GM10248 (cell line): ENCODE results near the gene CACNG4.

ENCODE experiments used
- CTCF ChIA-PET: fragments of 300-600 bp; sonication (Branson Sonifier 250); formaldehyde crosslinking; extraction: SDS; loops from one replicate; lab custom pipeline; 2021; ENCODE audit warnings: antibody characterized with exemption; lab: Yijun Ruan, JAX
- POLR2A ChIA-PET: fragments of 350-650 bp; sonication (Branson Sonifier 250); formaldehyde crosslinking; extraction: SDS; loops from one replicate; lab custom pipeline; 2020; ENCODE audit warnings: antibody characterized with exemption; lab: Yijun Ruan, JAX
- DNase-seq: peaks from one replicate; pipeline ENCODE4 v3.0.0; 2012; ENCODE audit errors: extremely low spot score
- TF ChIP-seq, protein P1 (sequence below): IDR thresholded peaks from 2 replicates; pipeline ENCODE4 v1.5.1; 2012; ENCODE audit warnings: mild to moderate bottlenecking, low read depth; ENCODE audit errors: extremely low read depth, missing control alignments, control extremely low read depth

Gene CACNG4

GRCh38 chr17:66946251-66946650 is 18.3 kb upstream of the CACNG4 start:
- TF ChIP-seq, protein P1, sequence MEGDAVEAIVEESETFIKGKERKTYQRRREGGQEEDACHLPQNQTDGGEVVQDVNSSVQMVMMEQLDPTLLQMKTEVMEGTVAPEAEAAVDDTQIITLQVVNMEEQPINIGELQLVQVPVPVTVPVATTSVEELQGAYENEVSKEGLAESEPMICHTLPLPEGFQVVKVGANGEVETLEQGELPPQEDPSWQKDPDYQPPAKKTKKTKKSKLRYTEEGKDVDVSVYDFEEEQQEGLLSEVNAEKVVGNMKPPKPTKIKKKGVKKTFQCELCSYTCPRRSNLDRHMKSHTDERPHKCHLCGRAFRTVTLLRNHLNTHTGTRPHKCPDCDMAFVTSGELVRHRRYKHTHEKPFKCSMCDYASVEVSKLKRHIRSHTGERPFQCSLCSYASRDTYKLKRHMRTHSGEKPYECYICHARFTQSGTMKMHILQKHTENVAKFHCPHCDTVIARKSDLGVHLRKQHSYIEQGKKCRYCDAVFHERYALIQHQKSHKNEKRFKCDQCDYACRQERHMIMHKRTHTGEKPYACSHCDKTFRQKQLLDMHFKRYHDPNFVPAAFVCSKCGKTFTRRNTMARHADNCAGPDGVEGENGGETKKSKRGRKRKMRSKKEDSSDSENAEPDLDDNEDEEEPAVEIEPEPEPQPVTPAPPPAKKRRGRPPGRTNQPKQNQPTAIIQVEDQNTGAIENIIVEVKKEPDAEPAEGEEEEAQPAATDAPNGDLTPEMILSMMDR: no peak
- ChIA-PET CTCF (interaction anchor here (1.1 kb wide), 1 partner anchor 75 kb away, joined by 3 read pairs; no protein-coding TSS in a partner anchor), POLR2A (no interaction called here)
- DNase-seq: no peak

GRCh38 chr17:66947311-66947710 is 17.2 kb upstream of the CACNG4 start:
- ChIA-PET POLR2A (no interaction called here), CTCF (interaction anchor here (1.1 kb wide), 1 partner anchor 76 kb away, joined by 3 read pairs; no protein-coding TSS in a partner anchor)
- DNase-seq: no peak
- TF ChIP-seq, protein P1: no peak

DNA sequence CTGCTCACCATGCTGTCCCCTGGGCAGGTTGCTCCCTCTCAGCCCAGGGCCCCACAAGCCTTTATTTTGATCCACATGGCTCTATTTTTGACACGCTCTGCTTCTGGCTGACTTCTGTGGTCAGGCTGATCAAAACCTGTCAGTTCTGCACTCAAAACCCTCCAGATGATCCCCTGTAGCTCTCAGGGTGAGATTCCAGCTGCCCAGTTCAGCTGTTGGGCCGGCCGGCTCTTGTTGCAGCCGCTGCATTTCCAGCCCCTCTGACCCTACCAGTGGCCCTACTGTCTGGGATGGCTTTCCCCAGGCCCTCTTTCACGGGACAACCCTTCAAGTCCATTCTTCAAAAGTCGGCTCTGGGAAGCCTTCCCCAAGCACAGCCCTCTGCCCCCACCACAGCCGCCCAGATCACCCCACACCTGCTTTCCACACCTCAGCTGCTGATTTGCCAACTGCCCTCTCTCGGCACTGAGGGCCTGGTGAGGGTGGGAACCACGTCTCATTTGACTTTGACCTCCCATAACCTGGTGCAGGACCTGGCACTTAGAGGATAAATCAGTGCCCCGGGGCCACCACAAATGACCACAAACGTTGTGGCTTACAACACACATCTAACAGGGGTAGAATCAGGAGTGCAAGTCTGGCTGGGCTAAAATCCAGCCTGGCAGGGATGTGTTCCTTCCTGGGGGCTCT is 16.3 kb upstream of the CACNG4 start:
- DNase-seq: no peak
- TF ChIP-seq, protein P1: no peak
- ChIA-PET CTCF (no interaction called here), POLR2A (no interaction called here)

GRCh38 chr17:66949501-66949900 is 15.0 kb upstream of the CACNG4 start:
- TF ChIP-seq, protein P1: no peak
- no peak for DNase-seq
- CTCF ChIA-PET: no interaction called here
- POLR2A ChIA-PET: interaction anchor here (0.6 kb wide), 1 partner anchor 229 kb away, joined by 4 read pairs; no protein-coding TSS in a partner anchor

- ChIA-PET CTCF (no interaction called here), POLR2A (interaction anchor here (0.6 kb wide), 1 partner anchor 228 kb away, joined by 4 read pairs; no protein-coding TSS in a partner anchor)
- TF ChIP-seq, protein P1: no peak
- DNase-seq: no peak
These were observed 14.2 kb upstream of the CACNG4 start for GRCh38 chr17:66950325-66950724.

- ChIA-PET CTCF (no interaction called here), POLR2A (no interaction called here)
- TF ChIP-seq, protein P1: no peak
- DNase-seq: no peak
These were observed 13.5 kb upstream of the CACNG4 start for GRCh38 chr17:66950886-66951604.
